ENCODE measurements around the gene CCNA2. TPM values are rescaled to one million over a fixed set of nuclear protein-coding genes. Genes with fewer than 3 reads are reported as not detected.

The CCNA2 gene
- polyA plus RNA-seq, 4 donors = 2.2 to 29.8 (median 14.0) TPM

DNA sequence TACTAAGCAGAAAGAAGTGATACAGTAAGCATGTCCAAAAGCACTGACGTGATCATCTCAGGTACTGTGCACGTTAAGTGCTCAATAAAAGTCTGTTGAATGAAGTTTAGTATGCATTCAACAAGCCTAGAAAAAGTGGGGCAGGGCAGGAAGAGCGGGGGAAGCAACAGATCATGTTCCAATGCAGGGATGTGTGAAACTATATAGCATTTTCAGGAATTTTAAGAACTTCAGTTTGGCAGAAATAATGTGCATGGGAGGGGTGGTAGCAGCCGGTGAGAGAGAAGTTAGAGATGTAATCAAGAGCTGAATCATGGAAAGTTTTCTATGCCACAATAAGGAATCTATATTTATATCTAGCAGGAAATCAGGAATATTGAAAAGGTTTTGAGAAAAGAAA is 19.2 kb upstream of the CCNA2 start:
- no peak for DNase-seq
- Histone ChIP-seq H3K4me1 (ENCODE audit: control insufficient read depth in 3 of 3, insufficient read depth in 2 of 3, low read depth in 1 of 3, low read length in 2 of 3) (no peaks in the 10 kb centered on the region), H3K9me3 (ENCODE audit: control insufficient read depth in 2 of 2, insufficient read depth in 1 of 2, low read depth in 1 of 2, low read length in 1 of 2) (no peaks in the 10 kb centered on the region), H3K36me3 (ENCODE audit: control insufficient read depth in 3 of 3, insufficient read depth in 2 of 3, low read depth in 1 of 3, low read length in 3 of 3) (peaks cover 0 to 18% (median 7%) of the 10 kb centered on the region in 3 donors), H3K27ac (ENCODE audit: low read depth in 1 of 3, low read length in 2 of 3) (no peak overlapping the region), H3K27me3 (ENCODE audit: control insufficient read depth in 3 of 3, insufficient read depth in 3 of 3, low read length in 3 of 3) (no peaks in the 10 kb centered on the region), H3K4me3 (ENCODE audit: low read depth in 1 of 3, low read length in 3 of 3) (no peak overlapping the region)
- no peak for FAIRE-seq
- 95 to 96% (median 96%) methylated on average over 4 of the region's 4 CpGs for WGBS, 3 donors

DNA sequence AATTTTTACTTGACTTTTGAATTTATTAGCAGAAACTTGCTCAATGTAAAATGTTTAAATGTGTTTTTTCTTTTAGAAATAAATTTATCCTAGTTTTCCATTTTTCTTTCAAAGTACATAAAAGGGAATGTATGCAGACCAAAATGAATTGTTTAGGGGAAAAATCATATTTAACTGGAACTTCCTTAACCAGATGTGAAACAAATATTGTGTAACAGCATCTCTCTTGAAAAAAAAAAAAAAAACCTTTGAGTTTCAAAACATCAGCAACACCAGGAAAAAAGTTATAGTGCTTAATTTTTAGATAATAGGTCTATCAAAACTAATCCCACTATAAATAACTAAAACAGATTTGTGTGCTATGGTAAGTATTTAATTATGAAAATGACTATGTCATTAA is 14.5 kb upstream of the CCNA2 start:
- no peaks in the 10 kb centered on the region for H3K9me3 ChIP-seq (ENCODE audit: control insufficient read depth in 2 of 2, insufficient read depth in 1 of 2, low read depth in 1 of 2, low read length in 1 of 2)
- no peak for DNase-seq
- no peaks in the 10 kb centered on the region for H3K27me3 ChIP-seq (ENCODE audit: control insufficient read depth in 3 of 3, insufficient read depth in 3 of 3, low read length in 3 of 3)
- H3K27ac ChIP-seq (ENCODE audit: low read depth in 1 of 3, low read length in 2 of 3) = no peak overlapping the region
- peaks cover 0 to 23% (median 0%) of the 10 kb centered on the region in 3 donors for H3K36me3 ChIP-seq (ENCODE audit: control insufficient read depth in 3 of 3, insufficient read depth in 2 of 3, low read depth in 1 of 3, low read length in 3 of 3)
- no peaks in the 10 kb centered on the region for H3K4me1 ChIP-seq (ENCODE audit: control insufficient read depth in 3 of 3, insufficient read depth in 2 of 3, low read depth in 1 of 3, low read length in 2 of 3)
- FAIRE-seq = no peak
- no peak overlapping the region for H3K4me3 ChIP-seq (ENCODE audit: low read depth in 1 of 3, low read length in 3 of 3)

DNA sequence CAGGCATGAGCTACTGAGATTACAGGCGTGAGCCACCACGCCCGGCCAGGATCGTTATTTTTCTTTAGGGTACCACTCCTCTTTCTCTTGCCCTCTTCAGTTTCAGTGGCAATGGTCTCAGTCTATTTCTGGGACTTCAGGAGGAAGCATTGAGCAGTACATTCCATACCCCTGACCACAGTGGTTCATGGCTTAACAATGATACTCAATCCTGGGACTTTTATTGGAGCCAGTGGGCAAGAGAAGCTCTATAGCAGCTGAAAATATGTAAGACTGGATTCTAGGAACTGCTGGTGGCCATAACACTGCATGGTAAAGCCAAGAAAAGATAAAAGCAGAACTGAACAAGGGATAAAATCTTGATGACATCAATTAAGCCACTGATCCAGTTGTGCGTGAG is 5.8 kb upstream of the CCNA2 start:
- H3K27ac ChIP-seq (ENCODE audit: low read depth in 1 of 3, low read length in 2 of 3) = no peak overlapping the region
- no peaks in the 10 kb centered on the region for H3K9me3 ChIP-seq (ENCODE audit: control insufficient read depth in 2 of 2, insufficient read depth in 1 of 2, low read depth in 1 of 2, low read length in 1 of 2)
- no peak for FAIRE-seq
- H3K4me3 ChIP-seq (ENCODE audit: low read depth in 1 of 3, low read length in 3 of 3) = no peak overlapping the region
- no peaks in the 10 kb centered on the region for H3K27me3 ChIP-seq (ENCODE audit: control insufficient read depth in 3 of 3, insufficient read depth in 3 of 3, low read length in 3 of 3)
- H3K36me3 ChIP-seq (ENCODE audit: control insufficient read depth in 3 of 3, insufficient read depth in 2 of 3, low read depth in 1 of 3, low read length in 3 of 3) = peaks cover 0 to 16% (median 1%) of the 10 kb centered on the region in 3 donors
- DNase-seq = no peak
- H3K4me1 ChIP-seq (ENCODE audit: control insufficient read depth in 3 of 3, insufficient read depth in 2 of 3, low read depth in 1 of 3, low read length in 2 of 3) = peaks cover 0 to 6% (median 0%) of the 10 kb centered on the region in 3 donors
- WGBS, 3 donors = 91 to 98% (median 94%) methylated on average over 5 of the region's 5 CpGs

DNA sequence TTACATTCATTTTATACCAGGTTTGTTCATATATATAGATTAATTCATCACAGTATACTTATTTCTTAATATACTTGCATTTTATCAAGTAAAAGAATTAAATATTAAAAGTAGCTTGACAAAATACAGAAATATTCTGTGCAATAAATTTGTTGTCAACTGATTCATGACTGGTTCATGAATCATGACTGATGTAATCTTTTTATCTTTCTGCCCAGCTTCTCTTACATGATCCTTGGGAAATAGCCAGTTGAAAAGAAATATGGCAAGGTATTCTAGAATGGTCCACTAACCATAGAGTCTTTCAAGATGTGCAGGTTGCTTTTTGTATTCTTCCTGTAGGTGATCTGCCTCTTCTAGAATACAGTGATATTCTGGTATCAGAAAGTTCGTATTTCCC is 4.2 kb upstream of the CCNA2 start:
- WGBS, 3 donors = 93 to 95% (median 95%) methylated on average over 1 of the region's 1 CpG

DNA sequence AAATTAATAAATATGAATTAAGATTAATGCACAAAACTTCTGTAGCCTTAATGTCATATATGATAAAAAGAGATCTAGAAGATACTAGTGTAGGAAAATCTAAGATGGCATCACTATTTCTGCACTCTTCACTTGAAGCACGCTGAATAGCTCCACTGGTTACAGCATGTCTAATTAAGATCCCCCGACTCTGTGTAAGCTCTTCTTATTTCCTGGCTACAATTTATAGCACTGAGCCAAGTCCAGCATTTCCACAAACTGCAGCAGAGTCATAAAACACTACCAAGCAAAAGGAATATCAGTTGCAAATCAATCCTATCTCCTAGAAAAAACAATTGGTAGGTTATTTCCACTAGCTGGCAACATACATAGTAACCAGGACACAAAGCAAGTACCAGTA is 1.3 kb upstream of the CCNA2 start:
- DNase-seq (peak; percentile 71 to 77), FAIRE-seq (no peak)
- 16 to 31% (median 21%) methylated on average over 2 of the region's 2 CpGs for WGBS, 3 donors
- Histone ChIP-seq H3K9me3 (ENCODE audit: control insufficient read depth in 2 of 2, insufficient read depth in 1 of 2, low read depth in 1 of 2, low read length in 1 of 2) (no peaks in the 10 kb centered on the region), H3K27ac (ENCODE audit: low read depth in 1 of 3, low read length in 2 of 3) (peak overlapping the region in 1 of 3 donors; percentile 42), H3K27me3 (ENCODE audit: control insufficient read depth in 3 of 3, insufficient read depth in 3 of 3, low read length in 3 of 3) (no peaks in the 10 kb centered on the region), H3K36me3 (ENCODE audit: control insufficient read depth in 3 of 3, insufficient read depth in 2 of 3, low read depth in 1 of 3, low read length in 3 of 3) (peaks cover 0 to 4% (median 2%) of the 10 kb centered on the region in 3 donors), H3K4me1 (ENCODE audit: control insufficient read depth in 3 of 3, insufficient read depth in 2 of 3, low read depth in 1 of 3, low read length in 2 of 3) (peaks cover 0 to 8% (median 4%) of the 10 kb centered on the region in 3 donors), H3K4me3 (ENCODE audit: low read depth in 1 of 3, low read length in 3 of 3) (no peak overlapping the region)

More for the DNA sequence above, 4.2 kb upstream of the CCNA2 start:
- H3K27ac ChIP-seq (ENCODE audit: low read depth in 1 of 3, low read length in 2 of 3) = no peak overlapping the region
- peaks cover 0 to 16% (median 1%) of the 10 kb centered on the region in 3 donors for H3K36me3 ChIP-seq (ENCODE audit: control insufficient read depth in 3 of 3, insufficient read depth in 2 of 3, low read depth in 1 of 3, low read length in 3 of 3)
- FAIRE-seq (no peak), DNase-seq (no peak)
- H3K4me1 ChIP-seq (ENCODE audit: control insufficient read depth in 3 of 3, insufficient read depth in 2 of 3, low read depth in 1 of 3, low read length in 2 of 3) = peaks cover 0 to 8% (median 0%) of the 10 kb centered on the region in 3 donors
- no peak overlapping the region for H3K4me3 ChIP-seq (ENCODE audit: low read depth in 1 of 3, low read length in 3 of 3)
- H3K9me3 ChIP-seq (ENCODE audit: control insufficient read depth in 2 of 2, insufficient read depth in 1 of 2, low read depth in 1 of 2, low read length in 1 of 2) = no peaks in the 10 kb centered on the region
- no peaks in the 10 kb centered on the region for H3K27me3 ChIP-seq (ENCODE audit: control insufficient read depth in 3 of 3, insufficient read depth in 3 of 3, low read length in 3 of 3)

DNA sequence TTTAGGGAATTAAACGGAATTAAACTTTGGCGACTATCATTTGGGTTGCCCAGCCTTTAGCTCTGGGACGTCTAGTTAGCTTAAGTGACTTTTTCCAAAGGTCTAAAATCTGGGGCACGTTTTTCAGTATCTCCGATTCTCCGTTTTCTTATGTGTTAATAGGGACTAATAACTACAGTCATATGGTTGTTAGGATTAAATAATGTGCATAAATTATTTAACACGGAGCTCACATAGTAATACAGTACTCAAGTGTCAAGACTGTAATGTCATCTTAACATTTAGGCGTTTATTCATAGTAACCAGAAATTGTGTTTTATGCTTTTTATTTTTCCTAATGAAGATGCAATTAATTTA is 466 bp upstream of the CCNA2 start:
- no peaks in the 10 kb centered on the region for H3K9me3 ChIP-seq (ENCODE audit: control insufficient read depth in 2 of 2, insufficient read depth in 1 of 2, low read depth in 1 of 2, low read length in 1 of 2)
- H3K4me1 ChIP-seq (ENCODE audit: control insufficient read depth in 3 of 3, insufficient read depth in 2 of 3, low read depth in 1 of 3, low read length in 2 of 3) = peaks cover 0 to 8% (median 4%) of the 10 kb centered on the region in 3 donors
- no peaks in the 10 kb centered on the region for H3K27me3 ChIP-seq (ENCODE audit: control insufficient read depth in 3 of 3, insufficient read depth in 3 of 3, low read length in 3 of 3)
- H3K4me3 ChIP-seq (ENCODE audit: low read depth in 1 of 3, low read length in 3 of 3) = peak overlapping the region; percentile 44 to 75 (median 72)
- H3K36me3 ChIP-seq (ENCODE audit: control insufficient read depth in 3 of 3, insufficient read depth in 2 of 3, low read depth in 1 of 3, low read length in 3 of 3) = peaks cover 0 to 3% (median 0%) of the 10 kb centered on the region in 3 donors
- peak overlapping the region in 2 of 3 donors; percentile 78 to 87 for H3K27ac ChIP-seq (ENCODE audit: low read depth in 1 of 3, low read length in 2 of 3)
- FAIRE-seq = no peak
- 3 to 5% (median 4%) methylated on average over 8 of the region's 8 CpGs for WGBS, 3 donors
- no peak for DNase-seq

DNA sequence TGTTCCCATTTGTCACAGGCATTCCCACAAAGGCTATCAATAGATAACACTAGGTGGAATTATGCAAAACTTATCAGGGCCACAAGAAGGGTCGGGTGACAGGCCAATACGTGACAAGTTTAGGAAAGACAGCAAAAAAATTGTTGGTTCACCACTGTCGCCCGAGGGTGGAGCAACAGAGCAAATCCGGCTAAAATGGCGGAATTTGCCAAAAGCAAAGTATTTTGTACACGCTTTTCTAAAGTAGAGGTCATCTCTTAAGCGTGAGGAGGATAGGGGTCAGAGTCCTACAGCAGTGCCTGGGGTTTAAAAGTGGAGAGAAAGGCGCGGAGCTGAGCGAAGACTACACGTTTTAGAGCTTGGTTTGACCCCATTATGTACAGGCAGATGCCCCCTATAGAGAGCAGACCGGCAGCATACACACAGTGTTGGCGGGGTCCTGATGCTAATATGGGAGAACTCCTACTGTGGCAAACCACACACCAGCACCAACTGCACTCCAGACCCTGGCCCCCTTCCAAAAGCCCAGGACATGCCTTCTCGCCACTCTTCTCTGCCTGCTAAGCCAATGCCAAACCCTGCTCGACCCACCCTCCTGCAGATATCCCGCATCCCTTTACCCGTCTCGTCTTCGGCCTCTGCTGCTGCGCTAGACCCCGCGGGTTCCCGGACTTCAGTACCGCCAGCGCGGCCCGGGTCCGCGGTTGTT is 733 bp downstream of the CCNA2 start:
- 0 to 1% (median 0%) methylated on average over 30 of the region's 30 CpGs for WGBS, 3 donors
- Histone ChIP-seq H3K9me3 (ENCODE audit: control insufficient read depth in 2 of 2, insufficient read depth in 1 of 2, low read depth in 1 of 2, low read length in 1 of 2) (no peaks in the 10 kb centered on the region), H3K27me3 (ENCODE audit: control insufficient read depth in 3 of 3, insufficient read depth in 3 of 3, low read length in 3 of 3) (no peaks in the 10 kb centered on the region), H3K36me3 (ENCODE audit: control insufficient read depth in 3 of 3, insufficient read depth in 2 of 3, low read depth in 1 of 3, low read length in 3 of 3) (peaks cover 0 to 5% (median 0%) of the 10 kb centered on the region in 3 donors), H3K27ac (ENCODE audit: low read depth in 1 of 3, low read length in 2 of 3) (peak overlapping the region in 1 of 3 donors; percentile 61), H3K4me3 (ENCODE audit: low read depth in 1 of 3, low read length in 3 of 3) (peak overlapping the region; percentile 69 to 75 (median 72)), H3K4me1 (ENCODE audit: control insufficient read depth in 3 of 3, insufficient read depth in 2 of 3, low read depth in 1 of 3, low read length in 2 of 3) (peaks cover 0 to 8% (median 4%) of the 10 kb centered on the region in 3 donors)
- DNase-seq = peak; percentile 17 to 37
- no peak for FAIRE-seq

DNA sequence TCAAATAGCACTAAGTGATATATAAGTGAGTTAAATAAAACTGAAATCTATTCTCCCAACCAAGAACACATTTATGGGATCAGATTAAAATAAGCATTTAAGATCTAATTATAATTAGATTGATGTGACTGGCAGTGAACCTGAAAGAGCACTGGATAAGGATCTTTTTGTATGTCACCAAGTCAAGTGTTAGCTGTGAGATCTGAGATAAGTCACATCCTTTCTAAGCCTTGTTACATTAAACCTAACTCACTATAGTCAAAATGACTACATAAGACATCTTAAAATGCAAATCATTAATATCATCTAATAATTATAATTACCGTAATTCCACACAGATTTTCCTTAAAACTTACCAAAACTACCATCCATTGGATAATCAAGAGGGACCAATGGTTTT is 1.6 kb downstream of the CCNA2 start:
- Histone ChIP-seq H3K36me3 (ENCODE audit: control insufficient read depth in 3 of 3, insufficient read depth in 2 of 3, low read depth in 1 of 3, low read length in 3 of 3) (peaks cover 0 to 6% (median 0%) of the 10 kb centered on the region in 3 donors), H3K27ac (ENCODE audit: low read depth in 1 of 3, low read length in 2 of 3) (no peak overlapping the region), H3K9me3 (ENCODE audit: control insufficient read depth in 2 of 2, insufficient read depth in 1 of 2, low read depth in 1 of 2, low read length in 1 of 2) (no peaks in the 10 kb centered on the region), H3K4me3 (ENCODE audit: low read depth in 1 of 3, low read length in 3 of 3) (peak overlapping the region in 1 of 3 donors; percentile 72), H3K4me1 (ENCODE audit: control insufficient read depth in 3 of 3, insufficient read depth in 2 of 3, low read depth in 1 of 3, low read length in 2 of 3) (peaks cover 0 to 8% (median 4%) of the 10 kb centered on the region in 3 donors), H3K27me3 (ENCODE audit: control insufficient read depth in 3 of 3, insufficient read depth in 3 of 3, low read length in 3 of 3) (no peaks in the 10 kb centered on the region)
- no peak for FAIRE-seq
- no peak for DNase-seq
- WGBS, 3 donors = 87 to 92% (median 90%) methylated on average over 1 of the region's 1 CpG

All from small intestine (tissue), 7 donors.